Measurements from ENCODE around the gene RPL32.
"Not testable (repeated sequence)": the region's sequence is repeated elsewhere in the genome, so short reads cannot be mapped to it uniquely, and the experiment has no call there.

RPL32 gene

GRCh38 chr3:12853847-12854246, 12.5 kb upstream of the RPL32 start:
- H3K4me3 Mint-ChIP-seq; H3K4me1 Mint-ChIP-seq (ENCODE audit: low read depth); intact Hi-C loops (cut with micrococcal nuclease); H3K36me3 Mint-ChIP-seq (ENCODE audit: low read depth); H3K27ac Mint-ChIP-seq; H3K9me3 Mint-ChIP-seq: not testable (repeated sequence)
- H3K27me3 Mint-ChIP-seq: peaks cover 32% of the 10 kb centered on the region

- Mint-ChIP-seq H3K4me3 (no peak overlapping the region), H3K27me3 (peaks cover 30% of the 10 kb centered on the region), H3K27ac (no peak overlapping the region), H3K9me3 (no peaks in the 10 kb centered on the region), H3K36me3 (ENCODE audit: low read depth) (no peaks in the 10 kb centered on the region), H3K4me1 (ENCODE audit: low read depth) (peaks cover 8% of the 10 kb centered on the region)
- intact Hi-C loops (cut with micrococcal nuclease): no loop called here
These were observed 10.8 kb upstream of the RPL32 start for GRCh38 chr3:12852201-12852600.

- intact Hi-C loops (cut with micrococcal nuclease): loop anchor here (10.0 kb wide), 1 partner anchor 141 kb away; no protein-coding TSS in a partner anchor
These were observed 4.4 kb upstream of the RPL32 start for GRCh38 chr3:12845811-12846210.

GRCh38 chr3:12842469-12842868, 1.1 kb upstream of the RPL32 start:
- intact Hi-C loops (cut with micrococcal nuclease): loop anchor here (10.0 kb wide), 1 partner anchor 138 kb away; no protein-coding TSS in a partner anchor
- H3K4me1 Mint-ChIP-seq (ENCODE audit: low read depth): peaks cover 40% of the 10 kb centered on the region
- H3K9me3 Mint-ChIP-seq: no peaks in the 10 kb centered on the region
- H3K4me3 Mint-ChIP-seq: no peak overlapping the region
- peak overlapping the region; percentile 96 for H3K27ac Mint-ChIP-seq
- no peaks in the 10 kb centered on the region for H3K27me3 Mint-ChIP-seq
- H3K36me3 Mint-ChIP-seq (ENCODE audit: low read depth): peaks cover 39% of the 10 kb centered on the region

More at GRCh38 chr3:12845811-12846210, 4.4 kb upstream of the RPL32 start:
- Mint-ChIP-seq H3K9me3 (no peaks in the 10 kb centered on the region), H3K27ac (no peak overlapping the region), H3K27me3 (peaks cover under 1% of the 10 kb centered on the region), H3K36me3 (ENCODE audit: low read depth) (peaks cover 6% of the 10 kb centered on the region), H3K4me1 (ENCODE audit: low read depth) (peaks cover 6% of the 10 kb centered on the region), H3K4me3 (no peak overlapping the region)

GRCh38 chr3:12841970-12842328, 584 bp upstream of the RPL32 start:
- intact Hi-C loops (cut with micrococcal nuclease): loop anchor here (10.0 kb wide), 1 partner anchor 137 kb away; no protein-coding TSS in a partner anchor
- no peaks in the 10 kb centered on the region for H3K9me3 Mint-ChIP-seq
- no peaks in the 10 kb centered on the region for H3K27me3 Mint-ChIP-seq
- peaks cover 44% of the 10 kb centered on the region for H3K36me3 Mint-ChIP-seq (ENCODE audit: low read depth)
- H3K27ac Mint-ChIP-seq: peak overlapping the region; percentile 96
- H3K4me1 Mint-ChIP-seq (ENCODE audit: low read depth): peaks cover 45% of the 10 kb centered on the region
- peak overlapping the region; percentile 92 for H3K4me3 Mint-ChIP-seq

- peaks cover 49% of the 10 kb centered on the region for H3K4me1 Mint-ChIP-seq (ENCODE audit: low read depth)
- no peaks in the 10 kb centered on the region for H3K27me3 Mint-ChIP-seq
- intact Hi-C loops (cut with micrococcal nuclease): loop anchor here (10.0 kb wide), 1 partner anchor 136 kb away; no protein-coding TSS in a partner anchor
- peaks cover 57% of the 10 kb centered on the region for H3K36me3 Mint-ChIP-seq (ENCODE audit: low read depth)
- H3K9me3 Mint-ChIP-seq: no peaks in the 10 kb centered on the region
- H3K27ac Mint-ChIP-seq: peak overlapping the region; percentile 96
- peak overlapping the region; percentile 92 for H3K4me3 Mint-ChIP-seq
These were observed 695 bp downstream of the RPL32 start for GRCh38 chr3:12840591-12841148.

GRCh38 chr3:12840148-12840547, 1.2 kb downstream of the RPL32 start:
- H3K27me3 Mint-ChIP-seq, H3K9me3 Mint-ChIP-seq: not testable (repeated sequence)
- peak overlapping the region; percentile 96 for H3K27ac Mint-ChIP-seq
- H3K4me1 Mint-ChIP-seq (ENCODE audit: low read depth): peaks cover 49% of the 10 kb centered on the region
- peak overlapping the region; percentile 92 for H3K4me3 Mint-ChIP-seq
- peaks cover 62% of the 10 kb centered on the region for H3K36me3 Mint-ChIP-seq (ENCODE audit: low read depth)
- intact Hi-C loops (cut with micrococcal nuclease): loop anchor here (10.0 kb wide), 1 partner anchor 135 kb away; no protein-coding TSS in a partner anchor

GRCh38 chr3:12839156-12839946, 2.0 kb downstream of the RPL32 start:
- H3K4me3 Mint-ChIP-seq: peak overlapping the region; percentile 92
- no peaks in the 10 kb centered on the region for H3K27me3 Mint-ChIP-seq
- H3K27ac Mint-ChIP-seq: peak overlapping the region; percentile 96
- peaks cover 70% of the 10 kb centered on the region for H3K36me3 Mint-ChIP-seq (ENCODE audit: low read depth)
- intact Hi-C loops (cut with micrococcal nuclease): no loop called here
- H3K4me1 Mint-ChIP-seq (ENCODE audit: low read depth): peaks cover 49% of the 10 kb centered on the region
- no peaks in the 10 kb centered on the region for H3K9me3 Mint-ChIP-seq

GRCh38 chr3:12838179-12838965, 3.0 kb downstream of the RPL32 start:
- H3K36me3 Mint-ChIP-seq (ENCODE audit: low read depth): peaks cover 80% of the 10 kb centered on the region
- H3K27me3 Mint-ChIP-seq: no peaks in the 10 kb centered on the region
- no peaks in the 10 kb centered on the region for H3K9me3 Mint-ChIP-seq
- H3K4me3 Mint-ChIP-seq: no peak overlapping the region
- intact Hi-C loops (cut with micrococcal nuclease): no loop called here
- no peak overlapping the region for H3K27ac Mint-ChIP-seq
- H3K4me1 Mint-ChIP-seq (ENCODE audit: low read depth): peaks cover 49% of the 10 kb centered on the region

- H3K36me3 Mint-ChIP-seq (ENCODE audit: low read depth): peaks cover 89% of the 10 kb centered on the region
- H3K27me3 Mint-ChIP-seq: no peaks in the 10 kb centered on the region
- no peak overlapping the region for H3K4me3 Mint-ChIP-seq
- H3K4me1 Mint-ChIP-seq (ENCODE audit: low read depth): peaks cover 49% of the 10 kb centered on the region
- intact Hi-C loops (cut with micrococcal nuclease): no loop called here
- H3K27ac Mint-ChIP-seq: no peak overlapping the region
- H3K9me3 Mint-ChIP-seq: no peaks in the 10 kb centered on the region
These were observed 3.9 kb downstream of the RPL32 start for GRCh38 chr3:12837295-12837986.

- Mint-ChIP-seq H3K36me3 (ENCODE audit: low read depth) (peaks cover 93% of the 10 kb centered on the region), H3K9me3 (no peaks in the 10 kb centered on the region), H3K27me3 (no peaks in the 10 kb centered on the region), H3K27ac (no peak overlapping the region), H3K4me1 (ENCODE audit: low read depth) (peaks cover 36% of the 10 kb centered on the region), H3K4me3 (no peak overlapping the region)
- intact Hi-C loops (cut with micrococcal nuclease): no loop called here
These were observed 6.2 kb downstream of the RPL32 start for GRCh38 chr3:12835052-12835665.

GRCh38 chr3:12833222-12834161, 7.9 kb downstream of the RPL32 start:
- Mint-ChIP-seq H3K27me3 (no peaks in the 10 kb centered on the region), H3K27ac (no peak overlapping the region), H3K4me1 (ENCODE audit: low read depth) (peaks cover 19% of the 10 kb centered on the region), H3K4me3 (no peak overlapping the region), H3K36me3 (ENCODE audit: low read depth) (peaks cover 76% of the 10 kb centered on the region), H3K9me3 (no peaks in the 10 kb centered on the region)
- intact Hi-C loops (cut with micrococcal nuclease): no loop called here

Data from dendritic cell treated with granulocyte-macrophage colony-stimulating factor and Interleukin-4, amounts not matched to agents 40 ng/mL and 50 ng/mL, for 4 days (primary cell).